Fibroblast of pulmonary artery (primary cell): ENCODE measurements around the gene CDYL2.

ENCODE experiments used
- DNase-seq: peaks from one replicate; pipeline ENCODE4 v3.0.0-alpha.2; 2010; ENCODE audit warnings: low read depth
- H3K4me3 ChIP-seq: replicated peaks from 2 replicates; pipeline ENCODE4 v1.5.1; 2011; ENCODE audit warnings: low read depth, mild to moderate bottlenecking, control low read depth, low read length, moderate library complexity
- TF ChIP-seq, protein P1 (sequence below): IDR thresholded peaks from 2 replicates; pipeline ENCODE4 v1.5.1; 2011; ENCODE audit warnings: mild to moderate bottlenecking, control low read depth, low read length, inconsistent platforms; ENCODE audit errors: missing control alignments

Gene CDYL2

DNA sequence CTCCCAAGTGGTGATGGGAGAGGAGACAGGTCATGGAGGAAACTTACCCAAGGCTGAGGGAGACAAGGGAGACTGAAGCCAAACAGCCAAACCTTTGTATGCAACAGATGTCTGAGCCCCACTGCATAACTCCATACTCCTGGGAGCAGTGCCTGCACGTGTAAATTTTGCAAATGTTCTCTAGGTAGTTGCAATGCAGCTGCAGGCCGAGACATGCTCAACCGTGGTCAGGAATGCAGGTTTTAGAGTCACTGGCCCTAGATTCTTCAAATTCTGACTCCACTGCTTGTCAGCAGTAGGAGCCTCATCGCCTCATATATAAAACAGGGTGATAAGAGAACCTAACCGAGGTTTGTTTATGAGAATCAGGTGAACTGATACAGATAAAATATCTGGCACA, 252.1 kb downstream of the CDYL2 start:
- TF ChIP-seq, protein P1, sequence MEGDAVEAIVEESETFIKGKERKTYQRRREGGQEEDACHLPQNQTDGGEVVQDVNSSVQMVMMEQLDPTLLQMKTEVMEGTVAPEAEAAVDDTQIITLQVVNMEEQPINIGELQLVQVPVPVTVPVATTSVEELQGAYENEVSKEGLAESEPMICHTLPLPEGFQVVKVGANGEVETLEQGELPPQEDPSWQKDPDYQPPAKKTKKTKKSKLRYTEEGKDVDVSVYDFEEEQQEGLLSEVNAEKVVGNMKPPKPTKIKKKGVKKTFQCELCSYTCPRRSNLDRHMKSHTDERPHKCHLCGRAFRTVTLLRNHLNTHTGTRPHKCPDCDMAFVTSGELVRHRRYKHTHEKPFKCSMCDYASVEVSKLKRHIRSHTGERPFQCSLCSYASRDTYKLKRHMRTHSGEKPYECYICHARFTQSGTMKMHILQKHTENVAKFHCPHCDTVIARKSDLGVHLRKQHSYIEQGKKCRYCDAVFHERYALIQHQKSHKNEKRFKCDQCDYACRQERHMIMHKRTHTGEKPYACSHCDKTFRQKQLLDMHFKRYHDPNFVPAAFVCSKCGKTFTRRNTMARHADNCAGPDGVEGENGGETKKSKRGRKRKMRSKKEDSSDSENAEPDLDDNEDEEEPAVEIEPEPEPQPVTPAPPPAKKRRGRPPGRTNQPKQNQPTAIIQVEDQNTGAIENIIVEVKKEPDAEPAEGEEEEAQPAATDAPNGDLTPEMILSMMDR, result no peak
- no peak for DNase-seq

More for the DNA sequence above, 252.1 kb downstream of the CDYL2 start:
- H3K4me3 ChIP-seq, result no peak overlapping the region
